Spleen (tissue), 11 donors: ENCODE data around the gene BAHCC1. TPM values are rescaled to one million over a fixed set of nuclear protein-coding genes. Genes with fewer than 3 reads are reported as not detected.

Experiments used
- DNase-seq: peaks from one replicate; pipeline ENCODE4 v3.0.0-alpha.2; 2020
- H3K27ac ChIP-seq, 8 donors: fragments of 200-600 bp; sonication (generic) in 7 of 8; 1 replicate in 4 of 8; 2 replicates in 4 of 8; pipeline versions ENCODE4 v1.5.0 to v1.8.0; 2016 to 2021; ENCODE audit warnings: inconsistent platforms in 4 of 8, mild to moderate bottlenecking in 4 of 8, moderate library complexity in 1 of 8
- H3K27me3 ChIP-seq, 7 donors: fragments of 200-600 bp; sonication (generic) in 6 of 7; replicated peaks in 1 of 7; 1 replicate in 4 of 7; 2 replicates in 3 of 7; pipeline versions ENCODE4 v1.5.0 to v1.8.0; 2016 to 2021; ENCODE audit warnings: inconsistent platforms in 3 of 7, mild to moderate bottlenecking in 1 of 7
- H3K36me3 ChIP-seq, 6 donors: fragments of 200-600 bp; sonication (generic) in 5 of 6; 1 replicate in 4 of 6; 2 replicates in 2 of 6; pipeline versions ENCODE4 v1.5.0 to v1.8.0; 2016 to 2021; ENCODE audit warnings: inconsistent platforms in 2 of 6
- H3K4me1 ChIP-seq, 6 donors: fragments of 200-600 bp; sonication (generic) in 5 of 6; 1 replicate in 3 of 6; 2 replicates in 3 of 6; pipeline versions ENCODE4 v1.5.0 to v1.8.0; 2016 to 2021; ENCODE audit warnings: inconsistent platforms in 3 of 6
- H3K4me3 ChIP-seq, 8 donors: fragments of 200-600 bp; sonication (generic) in 7 of 8; 1 replicate in 4 of 8; 2 replicates in 4 of 8; pipeline versions ENCODE4 v1.5.0 to v1.8.0; 2016 to 2021; ENCODE audit warnings: inconsistent platforms in 4 of 8, mild to moderate bottlenecking in 4 of 8, moderate library complexity in 2 of 8
- H3K9me3 ChIP-seq, 8 donors: fragments of 200-600 bp; sonication (generic) in 7 of 8; 1 replicate in 4 of 8; 2 replicates in 4 of 8; pipeline versions ENCODE4 v1.5.0 to v1.8.0; 2016 to 2021; ENCODE audit warnings: inconsistent platforms in 4 of 8
- POLR2A ChIP-seq, 3 donors: fragments of 450-650 bp; IDR thresholded peaks; one replicate each; pipeline ENCODE4 v1.5.1; 2017; ENCODE audit warnings: antibody characterized with exemption in 3 of 3, mild to moderate bottlenecking in 1 of 3
- POLR2AphosphoS5 ChIP-seq, 3 donors: sonication (generic); formaldehyde crosslinking; IDR thresholded peaks; one replicate each; pipeline ENCODE4 v1.5.1; 2017; ENCODE audit warnings: antibody characterized with exemption in 3 of 3
- WGBS, 5 donors: extraction: QIAGEN DNeasy Blood & Tissue Kit in 3 of 5; methylation state at CpG; one replicate each; pipeline versions ENCODE4 v1.1.5 to v1.1.7; 2013 to 2018; 5-methylcytosine and 5-hydroxymethylcytosine counted together
- intact Hi-C: fragments of 100-400 bp; cut with DNase I; formaldehyde crosslinking; loops from one replicate; pipeline ENCODE4 v1.15.0; 2023; ENCODE audit warnings: low total_unique reads
- polyA plus RNA-seq, 3 donors: library from polyadenylated mRNA; stranded (reverse); fragments of 200-250 nt; gene quantifications; one replicate each; pipeline ENCODE4 v1.2.1, GENCODE V29; 2013
- total RNA-seq, 7 donors: library from RNA; depleted of rRNA in 3 of 7; stranded (reverse); fragments of >200 nt in 3 of 7; fragmentation: NEBNext Ultra II Directional in 4 of 7; extraction: Animal tissue kit (Norgen Biotek cat#: 25700) in 4 of 7; gene quantifications; one replicate each; pipeline versions ENCODE4 v1.1.0 to v1.2.1, GENCODE V29; 2016 to 2021
- TF ChIP-seq, protein P1 (sequence below), 11 experiments: fragments of 200-600 bp in 7 of 11; fragments of 450-650 bp in 4 of 11; sonication (generic) in 4 of 11; IDR thresholded peaks in 8 of 11; conservative IDR thresholded peaks in 3 of 11; 1 replicate in 7 of 11; 2 replicates in 4 of 11; pipeline versions ENCODE4 v1.4.0 to v1.8.0; 2016 to 2021; ENCODE audit warnings: antibody characterized with exemption in 11 of 11, inconsistent platforms in 4 of 11, mild to moderate bottlenecking in 1 of 11
- donor health status: healthy with polysubstance abuse.
- donor health status: DM: no; HTN: no; CAD: no; lungs with moderate emphysema.
- donor health status: DM: no; HTN: no; CAD: no.
- donor health status: Bipolar disorder and iron deficiency.
- donor health status: healthy.
- donor health status: DM: no; HTN: no; CAD: no.
- donor health status: DM: yes; HTN: yes; CAD: no.

BAHCC1 gene
- total and polyA plus RNA-seq, 10 donors: 1.7 to 20.3 (median 12.4) TPM

DNA sequence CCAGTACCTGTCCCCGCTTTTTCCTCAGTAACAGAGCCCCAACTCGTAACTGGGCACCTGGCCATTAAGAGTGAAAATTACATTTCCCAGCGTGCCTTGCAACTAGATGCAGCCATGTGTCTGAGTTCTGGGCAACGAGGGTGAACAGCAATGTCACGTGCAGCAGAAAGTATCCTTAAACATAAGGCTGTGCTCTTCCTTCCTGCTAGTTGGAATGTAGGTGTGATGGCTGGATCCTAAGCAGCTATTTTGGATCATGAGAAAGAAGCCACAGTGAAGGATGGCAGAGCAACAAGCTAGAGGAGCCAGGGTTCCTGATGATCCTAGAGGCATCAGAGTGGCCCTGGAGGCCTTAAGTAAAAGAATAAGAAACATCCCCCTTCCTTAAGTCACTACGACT lies 81.4 kb downstream of the BAHCC1 start:
- WGBS, 5 donors: 85 to 96% (median 91%) methylated on average over 6 of the region's 6 CpGs
- H3K27me3 ChIP-seq: peaks cover 0 to 22% (median 9%) of the 10 kb centered on the region in 7 donors
- TF ChIP-seq POLR2AphosphoS5 (IDR thresholded peaks at IDR 0.05): no peak
- no peak for TF ChIP-seq POLR2A (IDR thresholded peaks at IDR 0.05)
- TF ChIP-seq, protein P1, sequence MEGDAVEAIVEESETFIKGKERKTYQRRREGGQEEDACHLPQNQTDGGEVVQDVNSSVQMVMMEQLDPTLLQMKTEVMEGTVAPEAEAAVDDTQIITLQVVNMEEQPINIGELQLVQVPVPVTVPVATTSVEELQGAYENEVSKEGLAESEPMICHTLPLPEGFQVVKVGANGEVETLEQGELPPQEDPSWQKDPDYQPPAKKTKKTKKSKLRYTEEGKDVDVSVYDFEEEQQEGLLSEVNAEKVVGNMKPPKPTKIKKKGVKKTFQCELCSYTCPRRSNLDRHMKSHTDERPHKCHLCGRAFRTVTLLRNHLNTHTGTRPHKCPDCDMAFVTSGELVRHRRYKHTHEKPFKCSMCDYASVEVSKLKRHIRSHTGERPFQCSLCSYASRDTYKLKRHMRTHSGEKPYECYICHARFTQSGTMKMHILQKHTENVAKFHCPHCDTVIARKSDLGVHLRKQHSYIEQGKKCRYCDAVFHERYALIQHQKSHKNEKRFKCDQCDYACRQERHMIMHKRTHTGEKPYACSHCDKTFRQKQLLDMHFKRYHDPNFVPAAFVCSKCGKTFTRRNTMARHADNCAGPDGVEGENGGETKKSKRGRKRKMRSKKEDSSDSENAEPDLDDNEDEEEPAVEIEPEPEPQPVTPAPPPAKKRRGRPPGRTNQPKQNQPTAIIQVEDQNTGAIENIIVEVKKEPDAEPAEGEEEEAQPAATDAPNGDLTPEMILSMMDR (IDR thresholded peaks at IDR 0.05 in 8 of 11, conservative IDR thresholded peaks at IDR 0.05 in 3 of 11): no peak

GRCh38 chr17:81477173-81477572 lies 81.9 kb downstream of the BAHCC1 start:
- Histone ChIP-seq H3K36me3 (no peaks in the 10 kb centered on the region), H3K4me1 (peaks cover 9 to 31% (median 20%) of the 10 kb centered on the region in 6 donors), H3K9me3 (peaks cover 0 to 3% (median 0%) of the 10 kb centered on the region in 8 donors), H3K27ac (no peak overlapping the region), H3K4me3 (no peak overlapping the region), H3K27me3 (peaks cover 0 to 28% (median 11%) of the 10 kb centered on the region in 7 donors)
- DNase-seq: no peak
- intact Hi-C loops: no loop called here
- TF ChIP-seq POLR2A (IDR thresholded peaks at IDR 0.05) (no peak), POLR2AphosphoS5 (IDR thresholded peaks at IDR 0.05) (no peak)
- TF ChIP-seq, protein P1 (IDR thresholded peaks at IDR 0.05 in 8 of 11, conservative IDR thresholded peaks at IDR 0.05 in 3 of 11): no peak
- WGBS, 5 donors: 73 to 84% (median 80%) methylated on average over 6 to 7 of the region's 7 CpGs

More for the DNA sequence above, 81.4 kb downstream of the BAHCC1 start:
- peaks cover 0 to 3% (median 0%) of the 10 kb centered on the region in 8 donors for H3K9me3 ChIP-seq
- intact Hi-C loops: no loop called here
- no peak for DNase-seq
- no peak overlapping the region for H3K27ac ChIP-seq
- no peaks in the 10 kb centered on the region for H3K36me3 ChIP-seq
- no peak overlapping the region for H3K4me3 ChIP-seq
- peaks cover 4 to 27% (median 14%) of the 10 kb centered on the region in 6 donors for H3K4me1 ChIP-seq

DNA sequence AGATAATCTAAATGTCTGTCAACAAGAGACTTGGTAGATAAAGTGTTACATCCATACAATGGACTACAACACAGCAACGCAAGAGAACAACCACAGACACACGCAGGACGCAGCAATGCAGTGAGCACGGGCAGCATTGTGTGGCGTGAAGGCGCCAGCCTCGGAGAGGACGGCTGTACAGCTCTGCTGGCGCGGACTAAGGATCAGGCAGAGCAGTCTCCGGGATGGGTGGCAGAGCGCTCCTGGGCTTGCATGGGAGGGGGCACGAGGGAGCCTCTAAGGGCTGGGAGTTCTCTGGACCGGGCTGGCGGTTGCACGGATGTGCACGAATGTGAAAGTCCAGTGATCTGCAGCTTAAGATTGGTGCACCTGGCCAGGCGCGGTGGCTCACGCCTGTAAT lies 82.9 kb downstream of the BAHCC1 start:
- 87 to 95% (median 93%) methylated on average over 20 of the region's 20 CpGs for WGBS, 5 donors
- Histone ChIP-seq H3K9me3 (peaks cover 0 to 3% (median 0%) of the 10 kb centered on the region in 8 donors), H3K27me3 (peaks cover 0 to 37% (median 11%) of the 10 kb centered on the region in 7 donors), H3K4me3 (no peak overlapping the region), H3K4me1 (peaks cover 15 to 31% (median 26%) of the 10 kb centered on the region in 6 donors), H3K36me3 (no peaks in the 10 kb centered on the region), H3K27ac (no peak overlapping the region)
- no peak for DNase-seq
- TF ChIP-seq, protein P1 (IDR thresholded peaks at IDR 0.05 in 8 of 11, conservative IDR thresholded peaks at IDR 0.05 in 3 of 11): no peak
- TF ChIP-seq POLR2AphosphoS5 (IDR thresholded peaks at IDR 0.05): no peak
- intact Hi-C loops: no loop called here

DNA sequence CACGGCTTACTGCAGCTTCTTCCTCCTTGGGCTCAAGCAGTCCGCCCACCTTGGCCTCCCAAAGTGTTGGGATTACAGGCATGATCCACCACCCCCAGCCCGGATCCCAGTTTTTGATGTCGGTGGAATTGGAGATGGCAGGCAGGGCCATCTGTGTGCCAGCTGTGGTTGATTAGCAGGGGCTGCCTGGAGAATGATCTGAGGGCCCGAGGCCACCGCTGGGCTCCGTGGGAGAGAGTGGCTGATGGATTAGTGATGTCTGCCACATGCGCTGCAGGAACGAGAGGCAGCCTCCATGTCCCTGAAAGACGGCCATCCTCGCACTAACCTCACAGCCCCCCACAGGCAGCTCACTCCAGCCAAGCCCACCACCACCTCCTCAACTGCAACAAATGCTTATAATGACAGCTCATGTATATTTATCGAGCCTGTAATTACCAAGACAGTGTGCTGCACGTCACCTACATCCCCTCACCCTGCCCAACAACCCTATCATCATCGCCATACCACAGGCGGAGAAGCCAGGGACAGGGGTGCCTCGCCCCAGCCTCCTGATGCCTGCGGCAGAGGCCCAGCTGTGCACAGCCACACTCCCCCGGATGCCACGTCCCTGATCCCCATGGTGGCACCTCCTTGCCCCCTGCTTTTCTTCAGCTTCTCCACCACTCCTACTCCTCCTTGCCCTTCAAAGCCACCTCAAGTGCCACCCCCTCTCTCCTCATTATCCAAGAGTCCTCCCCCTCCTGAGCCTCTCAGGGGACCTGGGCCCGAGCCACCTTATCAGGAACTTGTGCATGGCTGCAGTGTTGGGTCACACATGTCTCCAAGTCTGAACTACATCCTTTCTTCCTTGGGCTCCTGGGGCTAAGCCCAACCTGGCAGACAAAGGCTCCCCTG lies 84.2 kb downstream of the BAHCC1 start:
- intact Hi-C loops: loop anchor here (10.0 kb wide), 1 partner anchor 225 kb away; no protein-coding TSS in a partner anchor
- Histone ChIP-seq H3K27ac (no peak overlapping the region), H3K4me3 (no peak overlapping the region), H3K4me1 (peaks cover 25 to 44% (median 39%) of the 10 kb centered on the region in 6 donors), H3K27me3 (peaks cover 0 to 48% (median 11%) of the 10 kb centered on the region in 7 donors), H3K9me3 (peaks cover 0 to 3% (median 0%) of the 10 kb centered on the region in 8 donors), H3K36me3 (no peaks in the 10 kb centered on the region)
- no peak for TF ChIP-seq POLR2AphosphoS5 (IDR thresholded peaks at IDR 0.05)
- TF ChIP-seq, protein P1 (IDR thresholded peaks at IDR 0.05 in 8 of 11, conservative IDR thresholded peaks at IDR 0.05 in 3 of 11): no peak
- TF ChIP-seq POLR2A (IDR thresholded peaks at IDR 0.05): no peak
- WGBS, 5 donors: 81 to 91% (median 86%) methylated on average over 19 to 20 of the region's 20 CpGs
- DNase-seq: no peak
